ENCODE measurements around the gene IQGAP1.
A peak's percentile ranks its signal among the peaks of the same experiment; 100 is the strongest.
"Not testable (repeated sequence)": the region's sequence is repeated elsewhere in the genome, so short reads cannot be mapped to it uniquely, and the experiment has no call there.

The IQGAP1 gene, protein sequence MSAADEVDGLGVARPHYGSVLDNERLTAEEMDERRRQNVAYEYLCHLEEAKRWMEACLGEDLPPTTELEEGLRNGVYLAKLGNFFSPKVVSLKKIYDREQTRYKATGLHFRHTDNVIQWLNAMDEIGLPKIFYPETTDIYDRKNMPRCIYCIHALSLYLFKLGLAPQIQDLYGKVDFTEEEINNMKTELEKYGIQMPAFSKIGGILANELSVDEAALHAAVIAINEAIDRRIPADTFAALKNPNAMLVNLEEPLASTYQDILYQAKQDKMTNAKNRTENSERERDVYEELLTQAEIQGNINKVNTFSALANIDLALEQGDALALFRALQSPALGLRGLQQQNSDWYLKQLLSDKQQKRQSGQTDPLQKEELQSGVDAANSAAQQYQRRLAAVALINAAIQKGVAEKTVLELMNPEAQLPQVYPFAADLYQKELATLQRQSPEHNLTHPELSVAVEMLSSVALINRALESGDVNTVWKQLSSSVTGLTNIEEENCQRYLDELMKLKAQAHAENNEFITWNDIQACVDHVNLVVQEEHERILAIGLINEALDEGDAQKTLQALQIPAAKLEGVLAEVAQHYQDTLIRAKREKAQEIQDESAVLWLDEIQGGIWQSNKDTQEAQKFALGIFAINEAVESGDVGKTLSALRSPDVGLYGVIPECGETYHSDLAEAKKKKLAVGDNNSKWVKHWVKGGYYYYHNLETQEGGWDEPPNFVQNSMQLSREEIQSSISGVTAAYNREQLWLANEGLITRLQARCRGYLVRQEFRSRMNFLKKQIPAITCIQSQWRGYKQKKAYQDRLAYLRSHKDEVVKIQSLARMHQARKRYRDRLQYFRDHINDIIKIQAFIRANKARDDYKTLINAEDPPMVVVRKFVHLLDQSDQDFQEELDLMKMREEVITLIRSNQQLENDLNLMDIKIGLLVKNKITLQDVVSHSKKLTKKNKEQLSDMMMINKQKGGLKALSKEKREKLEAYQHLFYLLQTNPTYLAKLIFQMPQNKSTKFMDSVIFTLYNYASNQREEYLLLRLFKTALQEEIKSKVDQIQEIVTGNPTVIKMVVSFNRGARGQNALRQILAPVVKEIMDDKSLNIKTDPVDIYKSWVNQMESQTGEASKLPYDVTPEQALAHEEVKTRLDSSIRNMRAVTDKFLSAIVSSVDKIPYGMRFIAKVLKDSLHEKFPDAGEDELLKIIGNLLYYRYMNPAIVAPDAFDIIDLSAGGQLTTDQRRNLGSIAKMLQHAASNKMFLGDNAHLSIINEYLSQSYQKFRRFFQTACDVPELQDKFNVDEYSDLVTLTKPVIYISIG (N-terminal part only)

DNA sequence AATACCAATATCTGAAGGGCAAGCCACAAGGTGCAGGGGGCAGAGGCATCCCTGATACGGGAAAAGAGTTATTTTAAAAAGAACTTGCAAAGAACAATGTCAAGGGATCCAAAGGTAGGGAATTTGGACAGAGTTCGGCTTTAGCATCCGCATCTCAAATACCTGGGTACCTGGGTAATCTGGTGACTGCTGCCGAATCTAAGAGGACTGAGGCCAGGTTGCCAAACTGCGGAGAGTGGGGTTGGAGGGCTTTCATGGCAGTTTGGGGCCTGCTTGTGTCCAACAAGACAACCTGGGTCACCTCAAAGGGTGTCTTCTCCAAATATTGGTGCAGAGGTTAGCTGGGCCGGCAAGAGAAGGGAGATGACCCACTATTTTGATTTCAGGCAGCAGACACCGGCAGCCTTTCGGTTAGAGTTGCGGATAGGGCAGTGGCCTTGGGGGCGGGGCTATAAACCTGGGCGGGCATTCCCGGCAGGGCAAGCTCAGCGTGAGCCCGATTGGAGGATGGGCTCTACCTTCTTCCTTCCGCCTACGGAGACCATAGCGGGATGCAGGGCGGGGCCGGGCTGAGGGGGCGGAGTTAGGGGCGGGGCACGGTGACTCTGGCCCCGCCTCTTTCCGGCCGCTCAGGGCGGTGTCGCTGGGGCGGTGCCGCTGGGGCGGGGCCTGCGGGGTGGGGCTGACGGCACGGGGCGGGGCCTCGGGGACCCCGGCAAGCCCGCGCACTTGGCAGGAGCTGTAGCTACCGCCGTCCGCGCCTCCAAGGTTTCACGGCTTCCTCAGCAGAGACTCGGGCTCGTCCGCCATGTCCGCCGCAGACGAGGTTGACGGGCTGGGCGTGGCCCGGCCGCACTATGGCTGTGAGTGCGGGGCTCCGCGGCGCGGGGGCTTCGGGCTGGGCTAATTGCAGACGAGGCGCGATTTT, at the start of gene IQGAP1:
Gene IQGAP1, plus strand, starts transcription at position 709 of the 928 bp plus-strand sequence. Its CDS starts 100 bp downstream, at position 809.
- FAIRE-seq = peak; percentile 69

DNA sequence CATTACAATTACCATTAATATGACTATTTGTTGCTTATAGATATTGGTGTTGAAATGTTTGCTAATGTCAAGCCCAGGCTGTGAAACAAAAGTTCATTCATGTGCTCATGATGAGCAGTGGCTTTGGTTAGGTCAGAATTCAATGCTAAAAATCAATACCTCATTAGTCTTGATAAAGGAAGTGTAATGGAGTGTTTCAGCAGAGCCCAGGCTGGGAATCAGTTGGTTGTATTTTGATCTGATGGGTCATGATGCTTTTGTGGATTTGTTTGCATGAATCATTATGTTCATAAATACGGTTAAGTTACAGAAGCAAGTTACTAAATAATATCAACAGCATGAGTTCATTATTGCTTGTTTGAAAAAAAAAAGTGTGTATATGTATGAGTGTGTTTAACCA, 49.5 kb upstream of the IQGAP1 start:
- no peak for FAIRE-seq

DNA sequence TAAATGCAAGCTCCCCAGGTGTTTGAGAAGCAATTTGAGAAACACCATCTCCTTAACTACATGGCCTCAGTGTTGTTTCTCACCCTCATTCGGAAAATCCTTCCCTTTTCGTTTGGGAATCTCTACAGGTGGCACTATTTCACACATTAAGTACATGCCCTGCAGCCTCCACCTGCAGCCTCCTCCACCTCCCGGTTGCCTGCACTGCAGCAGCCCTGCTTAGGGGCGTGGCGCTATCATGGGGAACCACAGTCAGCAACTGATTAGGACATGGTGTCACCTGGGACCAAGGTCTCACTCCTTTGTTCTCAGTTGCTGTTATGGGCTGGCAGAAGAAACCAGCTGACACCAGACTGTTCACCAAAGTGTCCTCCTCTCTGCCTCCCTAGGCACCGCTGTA, 47.7 kb upstream of the IQGAP1 start:
- no peak for FAIRE-seq

DNA sequence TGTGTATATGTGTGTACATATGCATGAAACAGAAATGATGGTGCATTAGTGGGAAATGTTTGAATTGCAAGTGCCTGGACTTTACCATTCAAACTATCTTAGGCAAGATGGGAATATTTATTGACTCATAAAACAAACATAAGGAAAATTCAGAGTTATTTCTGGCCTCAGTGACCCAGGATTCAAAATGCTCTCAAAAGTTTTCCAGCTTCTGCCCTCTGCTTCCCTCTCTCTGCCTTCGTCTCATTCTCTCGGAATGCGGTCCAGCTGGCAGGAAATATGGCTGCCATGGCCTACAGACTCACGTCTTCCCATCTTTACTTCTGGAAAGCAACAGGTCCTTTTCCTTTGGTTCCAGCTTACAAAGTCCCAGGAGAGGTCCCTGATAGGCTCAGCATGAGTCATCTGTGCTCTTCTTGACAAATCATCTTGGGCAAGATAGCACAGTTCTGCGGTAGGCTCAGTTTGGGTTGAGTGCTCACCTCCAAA, 44.7 kb upstream of the IQGAP1 start:
- FAIRE-seq = no peak

DNA sequence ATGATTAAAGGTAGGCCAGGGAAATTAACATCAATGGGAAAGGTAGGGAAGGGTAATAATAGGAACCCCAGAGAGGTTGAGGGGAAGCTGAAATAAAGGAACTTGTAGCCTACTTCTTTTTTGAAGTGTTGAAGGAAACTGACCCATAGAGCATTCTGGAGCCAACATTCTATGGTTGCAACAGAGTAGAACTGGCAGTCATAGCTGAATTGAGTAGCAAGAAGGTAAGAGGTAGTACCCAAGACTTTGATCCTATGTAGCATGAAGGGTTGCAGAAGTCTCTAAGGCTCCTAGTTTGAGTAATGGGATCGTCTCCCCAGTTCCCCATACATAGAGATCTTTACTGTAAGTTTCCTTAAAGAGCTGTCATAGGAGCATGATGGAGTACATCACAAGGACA, 43.4 kb upstream of the IQGAP1 start:
- no peak for FAIRE-seq

DNA sequence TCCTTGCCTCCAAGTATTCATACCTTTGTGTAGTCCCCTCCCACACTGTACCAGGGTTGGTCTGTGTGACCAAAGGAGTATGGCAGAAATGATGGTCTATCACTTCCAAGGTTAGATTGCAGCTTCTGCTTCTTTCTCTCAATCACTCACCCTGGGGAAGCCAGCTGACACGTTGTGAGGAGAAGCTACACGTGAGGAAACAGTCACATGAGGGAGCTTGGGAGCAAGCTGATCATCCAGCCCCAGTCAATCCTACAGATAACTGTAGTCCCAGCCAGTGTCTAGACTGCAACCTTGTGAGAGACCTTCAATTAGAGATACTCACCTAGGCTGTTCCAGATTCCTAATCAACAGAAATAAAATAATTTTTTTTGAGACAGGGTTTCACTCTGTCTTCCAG, 42.2 kb upstream of the IQGAP1 start:
- FAIRE-seq = no peak

DNA sequence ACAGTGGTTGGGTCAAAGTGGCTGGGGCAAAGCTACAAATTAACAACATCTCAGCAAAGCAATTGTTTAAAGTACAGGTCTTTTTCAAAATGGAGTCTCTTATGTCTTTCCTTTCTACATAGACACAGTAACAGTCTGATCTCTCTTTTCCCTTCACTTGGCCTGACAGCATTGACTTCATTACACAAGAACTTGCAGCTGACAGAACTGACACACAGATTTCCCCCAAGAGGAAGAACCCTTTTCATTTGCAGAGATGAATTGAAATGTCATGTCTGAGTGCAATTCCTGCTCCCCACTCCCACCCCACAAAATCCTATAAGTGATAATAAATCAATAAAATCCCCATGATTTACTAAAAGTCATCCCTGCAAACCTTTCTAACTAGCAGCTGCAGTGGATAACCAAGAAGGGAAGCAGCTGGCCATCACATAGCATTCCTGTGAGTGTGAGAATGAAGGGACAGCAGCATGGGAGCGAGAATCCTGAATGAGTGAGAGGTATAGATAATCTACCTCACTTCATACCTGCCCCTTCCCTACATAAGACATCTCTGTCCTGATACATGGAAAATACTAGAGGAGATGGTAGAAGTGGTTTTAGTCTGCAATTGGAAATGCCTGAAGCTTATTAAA, 40.5 kb upstream of the IQGAP1 start:
- not testable (repeated sequence) for FAIRE-seq

DNA sequence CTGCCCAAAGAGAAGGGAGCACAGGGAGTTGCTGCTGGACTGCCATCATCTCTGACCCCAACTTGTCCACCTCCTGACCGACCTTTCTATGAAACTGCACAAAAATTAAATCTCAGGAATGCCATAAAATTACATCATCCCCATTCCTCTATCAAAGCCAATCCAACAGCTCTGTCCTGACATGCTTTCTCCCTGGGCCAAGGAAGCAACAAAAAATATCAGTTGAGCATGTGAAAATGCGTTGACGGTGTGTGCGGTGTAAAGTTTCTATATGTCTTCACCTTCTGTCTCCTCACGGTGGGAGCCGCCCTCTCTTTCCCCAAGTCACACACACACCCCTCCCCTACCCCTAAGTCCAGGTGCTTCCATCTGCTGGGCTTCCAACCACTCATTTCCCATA, 39.6 kb upstream of the IQGAP1 start:
- no peak for FAIRE-seq

DNA sequence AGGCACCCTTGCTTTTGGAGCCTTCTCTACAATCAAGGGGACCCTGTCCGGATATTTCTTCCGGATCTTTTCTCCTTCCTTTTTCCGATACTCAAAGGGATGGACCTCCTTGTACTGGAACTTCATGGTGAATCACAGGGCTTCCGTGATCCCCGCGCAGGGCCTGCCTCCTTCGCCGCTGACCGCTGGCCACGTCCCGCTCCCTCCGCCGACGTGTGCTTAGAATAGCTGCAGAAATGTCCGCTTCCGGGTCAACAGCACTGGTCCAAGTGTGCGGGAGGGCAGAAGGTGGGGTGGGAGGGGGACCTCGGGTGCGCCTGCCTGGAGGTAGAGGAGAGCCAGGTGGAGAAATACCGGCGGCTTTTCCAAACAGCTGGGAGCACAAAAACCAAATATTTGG, 39.0 kb upstream of the IQGAP1 start:
- no peak for FAIRE-seq

DNA sequence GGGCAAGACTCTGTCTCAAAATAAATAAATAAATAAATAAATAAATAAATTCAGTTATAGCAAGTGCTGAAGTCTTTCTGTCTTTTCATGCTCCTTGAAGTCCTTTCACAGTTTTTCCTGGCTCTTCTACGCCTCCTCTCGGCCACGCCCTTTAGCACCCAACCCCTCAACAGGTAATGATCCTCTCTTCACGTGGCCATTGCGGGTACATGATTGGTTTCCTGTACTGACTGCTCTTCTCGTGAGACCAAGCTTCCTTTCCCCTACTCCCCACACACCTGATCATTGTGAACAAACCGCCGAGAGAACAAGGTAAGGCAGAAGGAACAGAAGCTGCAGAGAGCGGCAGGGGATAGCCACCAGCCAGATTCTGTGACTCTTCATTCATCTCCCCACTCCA, 38.2 kb upstream of the IQGAP1 start:
- no peak for FAIRE-seq

DNA sequence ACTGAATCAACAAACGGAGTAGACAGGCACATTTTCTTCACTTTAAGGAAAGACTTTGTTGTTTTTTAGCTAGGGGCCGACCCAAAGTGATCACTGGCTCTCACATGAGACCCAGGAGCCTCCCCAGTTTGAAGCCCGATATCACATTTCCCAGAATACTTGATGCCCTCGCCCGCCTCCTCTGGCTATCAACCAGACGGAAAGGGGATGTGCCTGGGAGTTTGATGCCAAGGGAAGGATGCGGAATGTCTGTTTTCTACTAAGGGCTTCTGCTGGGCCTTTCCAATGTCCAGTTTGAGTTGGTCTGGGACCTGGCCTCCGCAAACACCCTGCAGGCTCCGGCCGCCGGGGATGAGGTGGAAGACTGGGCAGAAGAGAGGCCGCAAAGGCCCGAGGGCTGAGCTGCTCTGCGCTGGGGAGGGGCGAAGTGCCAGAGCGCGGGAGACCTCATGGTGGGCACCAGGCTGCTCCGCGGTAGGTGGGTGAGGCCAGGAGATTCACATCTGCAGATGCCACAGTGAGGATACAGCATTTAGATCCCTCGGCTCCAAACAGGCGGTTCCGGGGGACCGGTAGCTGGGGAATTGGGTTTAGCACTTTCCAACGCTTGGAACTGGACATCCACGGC, 36.4 kb upstream of the IQGAP1 start:
- no peak for FAIRE-seq

DNA sequence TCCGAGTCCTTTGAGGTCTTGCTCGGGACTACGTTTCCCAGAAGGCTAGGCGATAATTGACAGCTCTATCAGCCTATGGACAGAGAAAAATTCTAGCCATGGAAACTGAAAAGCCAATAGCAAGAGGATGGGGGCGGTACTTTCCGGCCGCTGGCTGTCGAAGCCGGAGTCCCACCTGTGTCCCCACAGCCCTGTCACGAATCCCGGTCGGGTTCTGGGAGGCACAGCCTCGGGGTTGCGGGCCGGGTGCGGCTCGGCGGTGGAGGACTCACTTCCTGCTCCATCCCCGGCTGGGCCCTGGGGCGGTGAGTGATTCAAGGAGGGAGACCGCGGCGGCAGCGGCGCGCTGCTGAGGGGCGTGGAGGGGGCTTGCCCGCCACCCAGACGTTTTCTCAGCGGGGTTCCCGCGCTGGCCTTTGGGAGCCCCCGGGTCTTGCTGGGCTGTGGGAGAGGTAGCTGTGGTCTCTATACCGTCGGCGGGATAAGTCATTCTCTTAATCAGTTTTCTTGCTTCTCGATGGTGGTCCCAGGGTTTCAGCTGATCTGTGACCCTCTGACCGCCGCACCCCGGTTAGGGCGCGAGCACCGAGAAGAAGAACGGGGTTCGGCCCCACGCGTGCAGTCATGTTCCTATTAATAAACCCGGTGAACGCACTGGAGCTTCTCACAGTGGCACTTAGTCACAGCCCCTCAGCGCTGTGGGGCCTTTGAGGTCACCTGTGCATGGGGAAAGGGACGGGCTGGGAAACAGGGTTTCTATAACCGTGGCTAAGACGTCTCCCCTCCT, 35.7 kb upstream of the IQGAP1 start, which contains the start of gene ZNF774:
Gene ZNF774, plus strand, starts transcription at position 178 of the 787 bp plus-strand sequence. CDS start 2,377 bp downstream, outside the sequence.
- peak; percentile 85 for FAIRE-seq

DNA sequence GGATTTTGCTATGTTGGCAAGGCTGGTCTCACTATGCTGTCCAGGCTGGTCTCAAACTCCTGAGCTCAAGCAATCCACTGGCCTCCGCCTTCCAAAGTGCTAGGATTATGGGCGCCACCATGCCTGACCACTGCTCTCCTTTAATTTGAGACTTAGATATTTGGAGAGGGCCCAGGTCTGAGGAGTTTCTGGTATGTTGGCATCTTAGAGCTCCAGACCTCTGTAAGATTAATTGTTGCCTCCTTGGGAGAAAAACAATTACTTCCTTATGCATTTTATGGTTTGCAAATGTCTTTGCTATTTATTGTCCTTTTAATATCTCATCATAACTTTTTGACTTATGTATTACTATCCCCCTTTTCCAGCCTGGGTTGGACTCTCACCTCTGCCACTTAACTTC, 33.1 kb upstream of the IQGAP1 start:
- no peak for FAIRE-seq

DNA sequence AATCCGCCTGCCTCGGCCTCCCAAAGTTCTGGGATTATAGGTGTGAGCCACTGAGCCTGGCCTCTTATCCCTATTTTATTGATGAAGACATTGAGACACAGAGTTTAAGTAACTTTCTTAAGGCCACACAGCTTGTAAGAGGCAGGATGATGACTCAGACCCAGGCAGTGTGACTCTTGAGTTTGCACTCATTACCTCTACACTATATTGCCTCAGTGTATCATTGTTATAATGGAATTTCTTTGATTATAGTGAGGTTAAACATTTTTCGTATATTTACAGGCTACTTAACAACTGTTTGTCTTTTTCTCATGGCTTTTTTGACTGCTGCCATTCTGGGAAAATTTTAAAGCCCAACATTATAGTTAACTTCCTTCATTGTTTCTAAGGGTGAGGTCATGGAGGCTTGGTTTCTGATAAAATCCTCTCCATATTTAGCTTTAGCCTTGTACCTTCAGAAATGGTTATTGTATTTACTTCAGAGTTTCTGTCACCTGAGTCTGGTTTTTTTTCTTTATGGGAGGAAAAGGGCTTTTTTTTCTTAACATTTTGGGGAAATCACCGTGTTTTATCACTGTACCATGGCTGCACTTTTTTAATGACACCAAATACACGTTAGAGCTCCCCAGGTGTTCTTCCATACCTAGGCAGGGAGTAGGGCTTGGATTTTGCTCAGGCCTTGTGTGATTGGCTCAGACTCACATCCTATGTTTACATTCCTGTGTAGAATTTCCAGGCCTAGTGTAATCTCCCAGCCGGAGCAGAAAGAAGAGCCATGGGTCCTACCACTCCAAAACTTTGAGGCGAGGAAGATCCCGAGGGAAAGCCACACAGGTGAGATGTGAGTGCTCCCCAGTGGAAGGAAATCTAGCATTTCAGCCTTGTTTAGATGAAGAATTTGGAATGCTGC, 29.7 kb upstream of the IQGAP1 start:
- no peak for FAIRE-seq

DNA sequence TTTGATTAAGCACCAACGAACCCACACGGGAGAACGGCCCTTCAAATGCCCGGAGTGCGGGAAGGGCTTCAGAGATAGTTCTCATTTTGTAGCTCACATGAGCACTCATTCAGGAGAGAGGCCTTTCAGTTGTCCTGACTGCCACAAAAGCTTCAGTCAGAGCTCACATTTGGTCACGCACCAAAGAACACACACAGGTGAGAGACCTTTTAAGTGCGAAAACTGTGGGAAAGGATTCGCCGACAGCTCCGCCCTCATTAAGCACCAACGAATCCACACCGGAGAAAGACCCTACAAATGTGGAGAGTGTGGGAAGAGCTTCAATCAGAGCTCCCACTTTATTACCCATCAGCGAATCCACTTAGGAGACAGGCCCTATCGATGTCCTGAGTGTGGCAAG, 27.3 kb upstream of the IQGAP1 start:
- no peak for FAIRE-seq

DNA sequence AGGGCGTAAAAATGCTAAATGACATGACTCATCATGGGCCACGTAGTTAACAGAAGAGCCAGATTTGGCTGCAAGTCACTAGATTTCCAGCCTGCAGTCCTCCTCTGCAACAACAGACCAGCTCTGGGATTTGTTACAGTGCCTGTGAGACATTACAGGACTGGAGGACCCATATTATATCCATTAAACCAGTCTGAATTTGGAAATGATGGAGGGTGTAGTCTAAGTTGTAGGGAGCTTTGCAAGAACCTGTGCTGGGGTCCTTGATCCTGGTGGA, 25.2 kb upstream of the IQGAP1 start:
- no peak for FAIRE-seq

DNA sequence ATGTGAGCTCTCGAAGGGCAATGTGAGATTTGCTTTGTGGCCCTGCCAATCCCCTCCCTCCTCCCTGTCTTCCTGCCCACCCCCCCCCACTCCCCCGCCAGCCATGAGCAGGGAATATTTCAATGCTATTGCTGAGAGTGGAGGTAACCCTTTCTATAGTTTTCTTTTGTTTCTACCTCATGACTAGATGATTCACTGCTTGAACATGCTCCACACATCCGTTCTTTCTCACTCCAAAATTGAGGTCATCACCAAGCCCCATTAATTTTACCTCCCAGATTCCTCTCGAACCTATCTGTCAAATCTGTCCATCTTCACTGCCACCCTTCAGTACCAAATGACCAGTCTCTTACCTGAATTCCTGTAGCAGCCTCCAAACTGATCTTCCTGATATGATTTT, 23.8 kb upstream of the IQGAP1 start:
- FAIRE-seq = no peak

DNA sequence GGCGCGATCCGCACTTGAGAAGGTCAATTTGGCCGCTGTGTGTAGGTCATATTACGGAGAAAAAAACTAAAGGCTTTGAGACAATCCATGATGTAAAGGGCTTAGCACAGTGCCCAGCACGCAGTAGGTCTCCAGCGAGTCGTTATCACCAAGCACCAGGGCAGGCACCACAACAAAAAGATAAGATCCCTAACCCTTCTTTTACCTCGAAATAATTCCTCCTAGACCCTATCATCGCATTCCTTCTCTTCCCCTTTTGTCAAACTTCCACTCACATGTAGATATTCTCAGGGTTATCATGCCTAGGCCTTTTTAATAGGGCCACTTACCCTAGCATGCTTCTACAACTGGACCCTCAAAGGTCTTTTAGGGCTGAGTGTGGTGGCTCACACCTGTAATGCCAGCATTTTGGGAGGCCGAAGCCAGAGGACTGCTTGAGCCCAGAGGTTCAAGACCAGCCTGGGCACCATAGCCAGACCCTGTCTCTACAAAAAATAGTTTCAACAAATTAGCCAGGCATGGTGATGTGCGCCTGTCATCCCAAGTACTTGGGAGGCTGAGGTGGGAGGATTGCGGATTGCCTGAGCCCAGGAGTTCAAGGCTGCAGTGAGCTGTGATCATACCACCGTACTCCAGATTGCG, 22.5 kb upstream of the IQGAP1 start:
- no peak for FAIRE-seq

All from A204.1 (cell line).